SK-N-MC (cell line): ENCODE measurements around the gene MPRIP.
"Not testable (repeated sequence)": the region's sequence is repeated elsewhere in the genome, so short reads cannot be mapped to it uniquely, and the experiment has no call there.

Source experiments
- EZH2 ChIP-seq: fragments of 200-600 bp; sonication (generic); IDR thresholded peaks from one replicate; pipeline ENCODE4 v1.6.1; 2017; ENCODE audit warnings: antibody characterized with exemption
- POLR2AphosphoS5 ChIP-seq: IDR thresholded peaks from 2 replicates; pipeline ENCODE4 v1.6.1; 2012; ENCODE audit warnings: mild to moderate bottlenecking, low read depth, low read length, borderline replicate concordance

DNA sequence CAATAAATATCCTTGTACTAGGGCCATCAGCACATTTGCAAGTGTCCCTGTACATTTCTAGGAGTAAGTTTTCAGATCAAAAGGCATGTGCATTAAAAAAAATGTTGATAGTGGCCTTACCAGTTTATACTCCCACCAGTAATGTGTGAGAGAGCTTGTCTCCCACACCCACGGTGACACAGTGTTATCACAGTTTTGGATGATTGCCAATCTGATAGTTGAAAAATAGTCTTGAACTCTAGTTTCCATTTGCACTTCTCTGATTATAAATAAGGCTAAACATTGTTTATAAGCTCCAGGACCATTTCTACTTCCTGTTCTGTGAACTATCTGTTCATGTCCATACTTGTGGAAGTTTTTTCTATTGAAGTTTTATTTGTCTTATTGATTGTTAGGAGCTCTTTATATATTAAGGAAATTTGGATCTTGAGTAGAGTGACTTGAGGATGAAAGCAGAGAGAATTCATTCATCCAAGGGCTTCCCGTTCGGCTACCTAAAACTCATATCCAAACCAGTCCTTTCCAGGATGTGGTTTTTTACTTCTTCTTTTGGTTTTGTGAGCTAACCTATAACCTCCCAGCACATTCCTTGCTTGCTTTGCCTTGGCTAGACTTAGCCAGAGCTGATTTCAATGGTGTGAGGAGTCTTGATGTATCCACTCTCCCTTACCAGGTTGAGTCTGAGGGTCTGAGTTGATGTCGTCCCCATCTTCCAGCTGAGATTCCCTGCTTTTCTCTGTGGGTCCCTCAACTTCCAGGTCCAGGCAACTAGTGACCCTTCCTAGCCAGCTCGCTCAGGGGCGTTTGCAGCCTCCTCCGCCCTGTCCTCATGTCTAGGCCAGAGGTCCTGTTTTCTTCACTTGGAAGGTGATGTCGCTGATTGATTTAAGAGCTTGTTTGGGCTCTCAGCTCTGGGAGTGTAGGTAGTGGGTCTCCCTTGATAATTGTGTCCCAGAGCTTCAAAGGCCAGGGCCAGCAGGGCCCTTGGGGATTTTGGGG is 25.8 kb upstream of the MPRIP start:
- not testable (repeated sequence) for TF ChIP-seq EZH2, POLR2AphosphoS5
